NCI-H510A treated with DMSO at 0.1 percent for 48 hours (cell line): ENCODE measurements around the gene FCF1.

Experiments used
- DNase-seq: peaks from one replicate; lab custom pipeline; 2025; lab: John Stamatoyannopoulos, UW

Gene FCF1, protein sequence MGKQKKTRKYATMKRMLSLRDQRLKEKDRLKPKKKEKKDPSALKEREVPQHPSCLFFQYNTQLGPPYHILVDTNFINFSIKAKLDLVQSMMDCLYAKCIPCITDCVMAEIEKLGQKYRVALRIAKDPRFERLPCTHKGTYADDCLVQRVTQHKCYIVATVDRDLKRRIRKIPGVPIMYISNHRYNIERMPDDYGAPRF

DNA sequence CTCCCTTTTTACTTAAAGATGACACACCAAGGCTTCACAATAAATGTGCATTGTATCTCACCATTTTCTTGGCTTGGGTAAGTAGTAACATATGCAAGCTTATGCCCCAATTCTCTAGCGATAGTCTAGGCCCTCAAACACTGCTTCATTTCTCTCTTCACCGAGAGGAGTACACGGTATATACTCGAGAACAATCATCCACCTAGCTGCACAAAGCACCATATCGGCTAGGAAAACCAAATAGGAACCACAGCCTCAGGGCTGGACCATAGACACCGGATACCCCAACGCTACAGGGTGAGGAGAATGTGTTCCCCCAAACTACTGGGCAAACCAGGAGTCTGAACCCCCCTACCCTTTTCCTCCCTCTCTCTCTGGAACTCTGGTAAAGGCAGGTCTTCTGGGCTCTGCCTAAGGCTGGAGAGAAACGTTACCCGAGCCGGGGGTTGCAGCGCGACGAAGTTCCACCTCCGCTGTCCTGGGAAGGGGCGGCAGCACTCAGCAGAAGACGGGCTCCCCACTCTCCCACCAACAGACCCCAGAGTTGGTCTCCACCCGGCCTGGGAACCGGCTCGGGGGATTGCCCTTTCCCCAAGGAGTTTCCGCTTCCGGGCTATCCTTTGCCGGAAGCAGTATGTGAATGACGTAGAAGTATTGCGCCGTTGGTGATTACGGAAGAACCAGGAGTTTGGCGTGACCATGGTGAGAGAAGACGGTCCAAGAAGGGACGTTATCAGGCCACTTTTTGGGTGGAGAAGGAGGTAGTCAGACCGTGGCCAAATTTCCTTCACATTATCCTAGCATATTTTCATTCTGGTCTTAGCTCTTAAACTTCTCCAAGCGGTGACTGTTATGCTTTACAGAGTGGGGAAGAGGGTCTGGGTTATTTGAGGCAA lies at the start of gene FCF1, which contains the start of gene AREL1:
Gene FCF1, plus strand, starts transcription at position 646 of the 896 bp plus-strand sequence. Its CDS starts 54 bp downstream, at position 700.
Gene AREL1, minus strand, starts transcription at position 582 of the 896 bp plus-strand sequence. CDS start 27,465 bp downstream, outside the sequence.
- no peak for DNase-seq

DNA sequence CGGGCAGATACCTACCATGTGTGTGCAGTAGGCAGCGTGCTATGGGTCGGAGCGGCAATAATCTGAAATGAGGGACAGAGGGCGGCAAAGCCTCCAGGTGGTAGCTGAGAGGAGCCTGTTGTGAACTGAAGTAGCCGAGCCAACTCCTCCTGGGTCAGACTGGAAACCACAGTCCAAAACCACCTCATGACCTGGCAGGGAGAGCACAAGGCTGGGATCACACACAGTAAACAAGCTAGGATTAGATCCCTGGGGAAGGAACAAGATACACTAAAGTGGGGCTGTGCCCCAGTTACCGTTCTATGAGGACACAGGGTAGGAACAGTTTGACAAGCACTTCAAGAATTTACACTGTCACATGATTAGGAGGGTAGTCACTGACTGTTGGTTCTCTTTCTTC lies 49.1 kb upstream of the FCF1 start:
- no peak for DNase-seq

DNA sequence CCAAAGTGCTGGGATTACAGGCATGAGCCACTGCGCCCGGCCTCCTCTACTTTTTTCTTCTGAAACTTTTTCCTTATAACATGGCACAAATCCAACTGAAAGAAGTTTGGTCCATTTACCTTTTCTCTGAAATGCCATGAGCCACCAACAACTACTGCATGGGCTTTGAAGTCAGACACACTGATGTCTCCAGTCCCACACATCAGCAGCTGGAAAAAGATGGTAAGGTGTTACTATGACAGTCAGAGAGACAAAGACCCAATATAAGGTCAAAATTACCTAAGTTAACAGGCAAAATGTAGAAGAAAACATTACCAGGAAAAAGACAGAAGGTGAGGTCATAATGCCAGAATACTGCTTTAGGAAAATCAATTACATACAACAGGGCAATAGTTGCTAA lies 48.2 kb upstream of the FCF1 start:
- no peak for DNase-seq

DNA sequence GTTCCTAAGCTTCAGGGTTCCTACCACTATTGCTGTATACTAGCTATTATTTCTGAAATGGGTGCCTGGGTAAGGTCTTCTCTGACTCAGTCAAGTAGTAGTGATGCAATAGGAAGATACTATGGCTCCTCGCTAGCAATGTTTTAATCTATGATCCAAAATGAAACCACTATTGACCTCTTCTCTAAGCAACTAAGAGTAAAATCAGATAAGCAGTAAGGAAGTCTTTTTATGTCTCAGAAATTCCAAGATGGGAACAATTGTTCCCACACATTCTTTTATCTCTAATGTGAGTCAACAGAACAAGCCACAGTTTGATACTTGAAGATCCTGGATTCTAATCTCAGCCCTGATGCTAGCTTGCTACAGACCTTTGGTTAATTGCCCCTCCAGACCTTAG lies 45.2 kb upstream of the FCF1 start:
- DNase-seq: no peak

DNA sequence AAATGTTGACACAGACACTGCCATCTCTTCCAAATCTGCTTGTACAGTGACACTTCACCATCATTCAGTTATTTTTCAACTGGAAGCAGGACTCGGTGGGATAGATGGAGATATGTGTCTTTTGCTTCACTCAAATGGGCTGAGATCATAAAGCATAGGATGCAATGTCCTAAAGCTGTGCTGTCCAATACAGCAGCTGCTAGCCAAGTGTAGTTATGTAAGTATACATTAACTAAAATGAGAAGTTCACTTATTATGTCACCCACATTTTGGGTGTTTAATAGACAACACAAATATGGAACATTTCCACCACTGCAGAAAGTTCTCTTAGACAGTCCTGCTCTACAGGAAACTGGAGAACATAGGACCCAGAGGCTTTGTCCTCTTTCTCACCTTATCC lies 43.7 kb upstream of the FCF1 start:
- DNase-seq: no peak

DNA sequence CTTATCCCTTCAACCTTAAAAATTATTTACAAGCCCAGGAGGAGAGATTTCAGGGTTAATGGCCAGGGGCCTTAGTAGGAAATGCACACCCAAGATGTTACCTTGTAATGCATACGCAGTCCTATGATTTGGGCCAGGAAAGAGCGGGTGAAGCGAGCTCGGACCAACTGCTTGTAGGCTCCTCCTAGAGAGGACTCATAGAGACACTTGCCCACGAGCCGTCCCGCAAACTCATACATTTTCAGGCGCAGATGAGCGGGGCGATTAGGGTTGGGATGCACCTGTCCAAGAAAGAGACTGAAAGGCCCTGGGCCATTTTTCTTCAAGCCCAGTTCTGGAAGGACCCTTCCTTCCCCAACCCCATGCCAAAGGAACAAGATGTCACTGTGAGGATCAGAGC lies 43.1 kb upstream of the FCF1 start:
- DNase-seq: no peak

GRCh38 chr14:74670726-74671411 lies 42.1 kb upstream of the FCF1 start:
- DNase-seq: no peak

DNA sequence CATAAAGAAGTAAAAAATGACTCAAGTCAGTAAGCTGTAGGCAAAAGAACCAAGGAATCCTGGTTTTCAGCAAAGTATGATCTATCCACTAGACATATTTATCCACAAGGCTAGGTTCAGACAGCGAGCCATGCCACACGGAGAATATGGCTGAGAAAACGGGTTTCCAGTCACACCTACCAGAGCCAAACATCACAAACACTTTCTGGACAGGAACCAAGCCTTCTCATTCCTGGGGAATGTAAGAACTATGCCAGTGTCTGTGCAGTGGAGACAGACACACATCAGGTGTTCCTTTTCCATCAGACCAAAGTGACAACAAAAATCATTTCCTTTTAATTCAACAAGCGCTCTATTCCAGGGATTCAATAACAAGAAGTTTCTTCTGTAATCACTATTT lies 41.2 kb upstream of the FCF1 start:
- DNase-seq: no peak

GRCh38 chr14:74673768-74674167 lies 39.2 kb upstream of the FCF1 start:
- DNase-seq: no peak

DNA sequence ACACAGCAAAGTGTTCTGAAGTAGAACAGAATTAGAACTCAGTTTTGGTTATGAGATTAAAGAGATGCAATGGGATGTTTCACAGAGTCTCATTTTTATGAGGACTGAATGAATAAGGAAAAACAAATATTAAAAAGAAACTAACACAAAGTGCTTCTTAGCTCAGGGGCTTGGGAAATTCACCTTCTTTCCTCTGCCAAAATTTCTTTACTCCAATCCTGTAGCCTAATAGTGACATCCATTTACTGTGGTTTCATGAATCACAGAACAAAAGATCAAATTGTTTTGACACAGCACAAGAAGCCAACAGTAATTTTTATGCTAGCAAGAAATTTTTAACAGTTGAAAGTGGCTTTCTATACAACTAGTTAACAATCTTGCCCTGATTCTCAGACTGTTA lies 37.7 kb upstream of the FCF1 start:
- DNase-seq: no peak

DNA sequence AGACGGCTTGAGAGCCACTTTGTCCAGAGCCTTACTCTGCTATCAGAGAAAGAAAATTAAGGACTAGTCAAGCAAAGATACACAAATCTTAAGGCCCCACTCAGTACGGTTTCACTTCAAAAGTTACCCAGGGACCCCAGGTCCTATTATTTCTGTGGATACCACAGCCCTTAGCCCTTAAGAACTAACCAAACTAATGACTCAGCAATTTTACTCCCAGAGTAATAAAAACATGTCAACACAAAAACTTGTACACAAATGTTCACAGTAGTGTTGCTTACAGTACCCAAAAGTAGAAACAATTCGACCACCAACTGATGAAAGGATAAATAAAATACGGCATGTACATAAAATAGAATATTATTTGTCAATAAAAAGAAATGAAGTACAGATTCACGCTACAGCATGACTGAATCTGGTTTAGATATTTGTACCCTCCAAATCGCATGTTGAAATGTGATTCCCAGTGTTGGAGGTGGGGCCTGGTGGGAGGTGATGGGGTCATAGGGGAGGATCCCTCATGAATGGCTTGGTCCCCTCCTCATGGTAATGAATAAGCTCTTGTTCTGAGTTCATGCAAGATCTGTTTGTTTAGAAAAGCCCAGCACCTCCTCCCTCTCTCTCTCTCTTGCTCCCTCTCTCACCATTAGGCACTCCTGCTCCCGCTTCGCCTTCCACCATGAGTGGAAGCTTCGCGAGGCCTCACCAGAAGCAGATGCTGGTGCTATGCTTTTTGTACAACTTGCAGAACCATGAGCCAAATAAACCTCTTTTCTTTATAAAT lies 30.6 kb upstream of the FCF1 start:
- no peak for DNase-seq

GRCh38 chr14:74683406-74683805 lies 29.5 kb upstream of the FCF1 start:
- no peak for DNase-seq

DNA sequence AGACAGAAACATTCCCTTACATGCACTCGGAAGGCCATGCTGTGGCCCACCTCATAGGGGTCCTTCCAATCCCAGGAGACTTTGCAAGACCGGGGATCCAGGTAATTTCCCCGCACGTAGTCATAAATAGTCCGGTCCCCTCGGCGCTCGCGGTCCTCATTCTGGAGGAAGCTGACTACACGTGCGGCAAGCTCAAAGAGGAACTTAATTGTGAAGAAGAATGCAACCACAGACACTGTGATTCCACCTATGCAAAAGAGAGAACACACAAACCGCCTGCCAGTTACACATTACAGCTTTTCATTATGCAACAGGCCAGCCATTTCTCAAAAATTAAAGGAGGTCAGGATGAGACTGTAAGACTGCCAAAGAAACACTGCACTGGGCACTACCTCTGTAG lies 28.5 kb upstream of the FCF1 start:
- DNase-seq: no peak

GRCh38 chr14:74685056-74685455 lies 27.9 kb upstream of the FCF1 start:
- DNase-seq: no peak

- DNase-seq: no peak
Observed at GRCh38 chr14:74685921-74686678, 26.8 kb upstream of the FCF1 start.

- no peak for DNase-seq
Observed at GRCh38 chr14:74691456-74691855, 21.5 kb upstream of the FCF1 start.

GRCh38 chr14:74693191-74693590 lies 19.8 kb upstream of the FCF1 start:
- no peak for DNase-seq

DNA sequence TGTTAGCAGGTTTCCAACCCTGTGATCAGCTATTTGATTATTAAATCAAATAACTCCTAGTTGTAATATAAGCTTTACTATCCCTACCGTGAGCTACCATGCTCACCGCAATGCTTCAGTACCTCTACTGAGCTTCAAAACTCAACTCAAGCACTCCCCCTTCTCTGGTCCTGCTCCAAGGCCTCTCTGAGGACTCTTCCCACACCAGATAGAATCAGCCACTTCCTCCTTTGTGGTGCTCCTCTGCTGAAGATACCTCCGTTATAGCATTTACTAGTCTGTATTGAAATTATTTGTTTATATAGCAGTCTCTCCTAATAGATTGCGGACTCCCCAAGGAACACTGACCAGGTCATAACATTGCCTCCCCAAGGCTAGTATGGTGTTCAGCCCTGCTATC lies 17.5 kb upstream of the FCF1 start:
- no peak for DNase-seq

DNA sequence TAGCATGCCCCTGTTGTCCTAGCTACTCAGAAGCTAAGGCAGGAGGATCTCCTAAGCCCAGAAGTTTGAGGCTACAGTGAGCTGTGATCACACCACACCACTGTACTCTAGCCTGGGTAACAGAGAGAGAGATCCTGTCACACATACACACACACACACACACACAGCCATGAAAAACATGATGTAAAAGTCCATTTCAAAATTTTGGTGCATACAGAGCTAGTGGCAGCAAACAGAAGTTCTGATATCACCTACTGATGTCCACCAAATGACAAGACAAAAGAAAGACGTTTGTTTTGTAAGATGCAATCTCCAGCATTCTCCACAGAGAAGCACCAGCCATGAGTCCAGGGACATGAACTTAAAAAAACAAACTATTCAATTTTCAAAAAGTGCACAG lies 15.9 kb upstream of the FCF1 start:
- DNase-seq: no peak

- no peak for DNase-seq
Observed at GRCh38 chr14:74697543-74697942, 15.4 kb upstream of the FCF1 start.

- DNase-seq: no peak
Observed at GRCh38 chr14:74697976-74698375, 15.0 kb upstream of the FCF1 start.
